ENCODE measurements around the gene TRIP13.

The TRIP13 gene

GRCh38 chr5:956941-957747 is 64.5 kb downstream of the TRIP13 start:
- Histone ChIP-seq H2AFZ (ENCODE audit: low read length) (no peak overlapping the region), H4K20me1 (ENCODE audit: insufficient read depth, low read length) (no peaks in the 10 kb centered on the region), H3F3A (ENCODE audit: insufficient read depth, low read length) (no peaks in the 10 kb centered on the region), H3K79me2 (ENCODE audit: low read length) (no peaks in the 10 kb centered on the region), H3K9me3 (replicated peaks; ENCODE audit: insufficient read depth, low read length) (no peaks in the 10 kb centered on the region), H3K27ac (ENCODE audit: low read length) (no peak overlapping the region), H3K27me3 (replicated peaks; ENCODE audit: insufficient read depth, low read length) (peaks cover 37% of the 10 kb centered on the region), H3K4me3 (ENCODE audit: low read length) (no peak overlapping the region), H3K4me2 (ENCODE audit: low read depth, low read length) (no peak overlapping the region), H3K4me1 (ENCODE audit: low read length) (0 out of 2 replicates have a peak, but pooled peaks cover 5% of the 10 kb centered on the region), H3K9me2 (replicated peaks; ENCODE audit: insufficient read depth, low read length) (no peaks in the 10 kb centered on the region), H3K9ac (ENCODE audit: low read length) (no peak overlapping the region), H3K36me3 (replicated peaks; ENCODE audit: insufficient read depth, low read length) (no peaks in the 10 kb centered on the region)
- DNase-seq: peak; percentile 47
- TF ChIP-seq EZH2phosphoT487 (IDR thresholded peaks at IDR 0.05; ENCODE audit: low read length): no peak
- TF ChIP-seq EZH2 (optimal IDR thresholded peaks at IDR 0.05; ENCODE audit: low read depth, low read length): no peak
- TF ChIP-seq, protein P1, sequence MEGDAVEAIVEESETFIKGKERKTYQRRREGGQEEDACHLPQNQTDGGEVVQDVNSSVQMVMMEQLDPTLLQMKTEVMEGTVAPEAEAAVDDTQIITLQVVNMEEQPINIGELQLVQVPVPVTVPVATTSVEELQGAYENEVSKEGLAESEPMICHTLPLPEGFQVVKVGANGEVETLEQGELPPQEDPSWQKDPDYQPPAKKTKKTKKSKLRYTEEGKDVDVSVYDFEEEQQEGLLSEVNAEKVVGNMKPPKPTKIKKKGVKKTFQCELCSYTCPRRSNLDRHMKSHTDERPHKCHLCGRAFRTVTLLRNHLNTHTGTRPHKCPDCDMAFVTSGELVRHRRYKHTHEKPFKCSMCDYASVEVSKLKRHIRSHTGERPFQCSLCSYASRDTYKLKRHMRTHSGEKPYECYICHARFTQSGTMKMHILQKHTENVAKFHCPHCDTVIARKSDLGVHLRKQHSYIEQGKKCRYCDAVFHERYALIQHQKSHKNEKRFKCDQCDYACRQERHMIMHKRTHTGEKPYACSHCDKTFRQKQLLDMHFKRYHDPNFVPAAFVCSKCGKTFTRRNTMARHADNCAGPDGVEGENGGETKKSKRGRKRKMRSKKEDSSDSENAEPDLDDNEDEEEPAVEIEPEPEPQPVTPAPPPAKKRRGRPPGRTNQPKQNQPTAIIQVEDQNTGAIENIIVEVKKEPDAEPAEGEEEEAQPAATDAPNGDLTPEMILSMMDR (IDR thresholded peaks at IDR 0.05; ENCODE audit: low read length): peak; percentile 24

- 0 out of 2 replicates have a peak, but pooled peaks cover under 1% of the 10 kb centered on the region for H3F3A ChIP-seq (ENCODE audit: insufficient read depth, low read length)
- no peak overlapping the region for H3K27ac ChIP-seq (ENCODE audit: low read length)
- TF ChIP-seq EZH2 (optimal IDR thresholded peaks at IDR 0.05; ENCODE audit: low read depth, low read length) (no peak), EZH2phosphoT487 (IDR thresholded peaks at IDR 0.05; ENCODE audit: low read length) (no peak)
- TF ChIP-seq, protein P1 (IDR thresholded peaks at IDR 0.05; ENCODE audit: low read length): no peak
- no peaks in the 10 kb centered on the region for H3K36me3 ChIP-seq (replicated peaks; ENCODE audit: insufficient read depth, low read length)
- H4K20me1 ChIP-seq (ENCODE audit: insufficient read depth, low read length): no peaks in the 10 kb centered on the region
- no peaks in the 10 kb centered on the region for H3K79me2 ChIP-seq (ENCODE audit: low read length)
- peaks cover 37% of the 10 kb centered on the region for H3K27me3 ChIP-seq (replicated peaks; ENCODE audit: insufficient read depth, low read length)
- no peak overlapping the region for H3K4me2 ChIP-seq (ENCODE audit: low read depth, low read length)
- no peak overlapping the region for H3K4me3 ChIP-seq (ENCODE audit: low read length)
- H3K4me1 ChIP-seq (ENCODE audit: low read length): peaks cover 9% of the 10 kb centered on the region; the same call in 1 of the 2 replicates
- no peak overlapping the region for H2AFZ ChIP-seq (ENCODE audit: low read length)
- no peaks in the 10 kb centered on the region for H3K9me3 ChIP-seq (replicated peaks; ENCODE audit: insufficient read depth, low read length)
- no peaks in the 10 kb centered on the region for H3K9me2 ChIP-seq (replicated peaks; ENCODE audit: insufficient read depth, low read length)
- no peak for DNase-seq
- H3K9ac ChIP-seq (ENCODE audit: low read length): no peak overlapping the region
Observed at GRCh38 chr5:957748-958485, 65.2 kb downstream of the TRIP13 start.

DNA sequence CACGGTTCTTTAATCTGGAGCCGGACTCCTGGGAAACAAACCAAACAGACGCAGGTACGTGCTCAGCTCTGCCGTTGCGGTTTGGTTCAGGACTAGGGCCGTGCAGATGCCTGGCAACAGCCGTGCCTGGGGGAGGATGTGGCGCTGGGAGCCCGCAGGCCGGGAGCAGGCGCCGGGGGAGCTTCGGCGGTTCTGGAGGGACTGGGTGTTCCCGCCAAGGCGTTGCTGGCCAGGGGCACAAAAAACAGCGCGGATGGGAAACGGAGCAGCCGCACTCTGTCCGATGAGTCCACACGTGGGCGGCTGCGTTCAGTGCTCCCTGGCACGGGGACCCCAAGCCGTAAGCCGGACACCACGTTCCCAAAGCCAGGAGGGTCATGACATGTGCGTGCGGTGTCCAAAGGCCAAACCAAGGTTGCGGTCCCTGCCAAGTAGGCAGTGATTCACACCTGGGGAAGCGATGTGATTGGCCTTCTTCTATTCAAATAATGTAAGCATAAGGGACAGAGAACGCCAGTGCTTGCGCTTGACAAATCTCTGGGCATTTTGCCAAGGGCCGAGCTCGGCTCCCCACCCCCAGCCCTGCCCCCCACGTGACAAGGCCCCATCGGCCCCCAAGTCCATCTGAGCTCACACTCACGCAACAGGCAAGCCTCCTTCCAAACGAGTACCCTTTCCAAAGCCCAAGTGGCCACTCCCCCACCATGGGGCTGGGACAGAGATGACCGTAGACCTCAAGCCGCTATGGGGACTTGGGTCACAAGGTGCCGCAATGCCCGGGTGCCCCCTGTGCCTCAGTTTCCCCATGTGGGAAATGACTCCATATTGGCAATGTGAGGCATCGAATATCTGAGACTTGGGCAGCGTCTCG is 66.3 kb downstream of the TRIP13 start:
- H3K4me1 ChIP-seq (ENCODE audit: low read length): peaks cover 17% of the 10 kb centered on the region
- no peak overlapping the region for H3K4me3 ChIP-seq (ENCODE audit: low read length)
- H3K79me2 ChIP-seq (ENCODE audit: low read length): no peaks in the 10 kb centered on the region
- DNase-seq: no peak
- no peaks in the 10 kb centered on the region for H3K9me3 ChIP-seq (replicated peaks; ENCODE audit: insufficient read depth, low read length)
- H3K36me3 ChIP-seq (replicated peaks; ENCODE audit: insufficient read depth, low read length): no peaks in the 10 kb centered on the region
- peaks cover 9% of the 10 kb centered on the region; the same call in 1 of the 2 replicates for H3F3A ChIP-seq (ENCODE audit: insufficient read depth, low read length)
- H3K27me3 ChIP-seq (replicated peaks; ENCODE audit: insufficient read depth, low read length): peaks cover 35% of the 10 kb centered on the region
- H3K9ac ChIP-seq (ENCODE audit: low read length): no peak overlapping the region
- H3K27ac ChIP-seq (ENCODE audit: low read length): no peak overlapping the region
- H2AFZ ChIP-seq (ENCODE audit: low read length): no peak overlapping the region
- no peaks in the 10 kb centered on the region for H3K9me2 ChIP-seq (replicated peaks; ENCODE audit: insufficient read depth, low read length)
- TF ChIP-seq, protein P1 (IDR thresholded peaks at IDR 0.05; ENCODE audit: low read length): no peak
- no peak for TF ChIP-seq EZH2 (optimal IDR thresholded peaks at IDR 0.05; ENCODE audit: low read depth, low read length)
- no peak for TF ChIP-seq EZH2phosphoT487 (IDR thresholded peaks at IDR 0.05; ENCODE audit: low read length)
- no peaks in the 10 kb centered on the region for H4K20me1 ChIP-seq (ENCODE audit: insufficient read depth, low read length)
- H3K4me2 ChIP-seq (ENCODE audit: low read depth, low read length): no peak overlapping the region

All from MM.1S (cell line).